ENCODE results near the gene VWA3A.
A peak's percentile ranks its signal among the peaks of the same experiment; 100 is the strongest.
"Not testable (repeated sequence)": the region's sequence is repeated elsewhere in the genome, so short reads cannot be mapped to it uniquely, and the experiment has no call there.

Gene VWA3A

DNA sequence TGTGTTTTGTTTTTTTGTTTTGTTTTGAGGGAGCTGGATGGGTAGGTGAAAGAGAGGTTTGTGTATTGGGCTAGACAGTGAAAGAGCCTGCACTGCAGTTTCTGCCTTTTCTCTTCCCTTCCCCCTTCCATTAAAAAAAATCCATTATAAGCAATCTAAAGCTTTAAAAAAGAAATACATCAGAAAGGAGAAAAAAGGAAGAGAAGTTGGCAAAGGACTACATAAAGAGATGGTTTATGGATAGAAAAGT lies 103.0 kb downstream of the VWA3A start:
- TF ChIP-seq CTCF (IDR thresholded peaks at IDR 0.05; ENCODE audit: low read length) (no peak), EZH2 (optimal IDR thresholded peaks at IDR 0.05; ENCODE audit: low read depth, low read length) (no peak), EZH2phosphoT487 (IDR thresholded peaks at IDR 0.05; ENCODE audit: low read length) (no peak)
- Histone ChIP-seq H3K9me2 (replicated peaks; ENCODE audit: insufficient read depth, low read length) (no peaks in the 10 kb centered on the region), H2AFZ (ENCODE audit: low read length) (no peak overlapping the region), H3K9me3 (replicated peaks; ENCODE audit: insufficient read depth, low read length) (no peaks in the 10 kb centered on the region), H3K4me1 (ENCODE audit: low read length) (peaks cover 42% of the 10 kb centered on the region), H3F3A (ENCODE audit: insufficient read depth, low read length) (peaks cover 56% of the 10 kb centered on the region), H3K9ac (ENCODE audit: low read length) (no peak overlapping the region; the same call in 1 of the 2 replicates), H3K79me2 (ENCODE audit: low read length) (no peaks in the 10 kb centered on the region), H3K27me3 (replicated peaks; ENCODE audit: insufficient read depth, low read length) (no peaks in the 10 kb centered on the region), H4K20me1 (ENCODE audit: insufficient read depth, low read length) (no peaks in the 10 kb centered on the region), H3K27ac (ENCODE audit: low read length) (peak overlapping the region; percentile 41; the same call in 1 of the 2 replicates), H3K4me3 (ENCODE audit: low read length) (no peak overlapping the region), H3K36me3 (replicated peaks; ENCODE audit: insufficient read depth, low read length) (no peaks in the 10 kb centered on the region), H3K4me2 (ENCODE audit: low read depth, low read length) (peak overlapping the region; percentile 18)
- DNase-seq, result no peak

DNA sequence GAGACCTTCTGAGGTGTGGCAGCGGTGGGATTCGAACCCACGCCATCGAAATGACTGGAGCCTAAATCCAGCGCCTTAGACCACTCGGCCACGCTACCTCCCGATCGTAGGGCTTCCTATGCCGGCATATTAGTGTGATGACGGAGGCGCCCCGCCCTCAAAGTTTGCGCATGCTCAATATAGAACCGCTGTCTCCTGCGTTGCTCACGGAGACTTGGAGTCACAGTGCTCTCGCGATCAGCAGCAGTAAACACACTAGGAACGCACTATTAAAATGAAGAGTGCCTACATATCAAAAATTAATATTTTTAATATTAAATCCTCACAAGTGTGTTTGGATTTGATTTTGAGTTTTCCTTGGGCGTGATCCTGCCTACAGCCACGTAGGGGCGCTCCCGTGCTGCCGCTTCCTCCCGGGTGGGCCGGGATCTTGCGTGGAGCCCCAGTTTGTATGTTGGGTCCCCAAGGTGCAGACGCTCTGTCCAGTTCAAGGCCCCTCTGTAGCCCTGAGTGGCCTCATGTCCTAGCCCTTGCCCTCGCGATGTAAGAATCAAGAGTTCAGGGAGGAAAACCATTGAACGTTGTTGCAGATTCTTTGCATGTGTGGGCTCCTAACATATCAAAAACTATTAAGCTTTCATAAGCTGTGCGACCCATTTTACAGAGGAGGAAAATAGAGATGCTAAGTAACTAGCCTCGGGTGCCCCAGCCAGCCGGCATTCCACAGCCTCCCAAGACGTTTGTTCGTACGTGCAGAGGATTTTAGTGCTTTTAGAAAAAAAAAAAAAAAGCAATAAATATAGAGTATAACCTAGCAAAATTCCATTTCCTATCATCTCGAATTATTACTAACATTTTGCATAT lies 103.6 kb downstream of the VWA3A start:
- Histone ChIP-seq H3K9me3 (replicated peaks; ENCODE audit: insufficient read depth, low read length) (no peaks in the 10 kb centered on the region), H3K9ac (ENCODE audit: low read length) (peak overlapping the region; percentile 56), H3K36me3 (replicated peaks; ENCODE audit: insufficient read depth, low read length) (no peaks in the 10 kb centered on the region), H3K4me2 (ENCODE audit: low read depth, low read length) (peak overlapping the region; percentile 56), H3K9me2 (replicated peaks; ENCODE audit: insufficient read depth, low read length) (no peaks in the 10 kb centered on the region), H3K27ac (ENCODE audit: low read length) (peak overlapping the region; percentile 41; the same call in 1 of the 2 replicates), H2AFZ (ENCODE audit: low read length) (peak overlapping the region; percentile 68), H3K27me3 (replicated peaks; ENCODE audit: insufficient read depth, low read length) (no peaks in the 10 kb centered on the region), H3K79me2 (ENCODE audit: low read length) (no peaks in the 10 kb centered on the region), H4K20me1 (ENCODE audit: insufficient read depth, low read length) (no peaks in the 10 kb centered on the region), H3F3A (ENCODE audit: insufficient read depth, low read length) (peaks cover 59% of the 10 kb centered on the region), H3K4me1 (ENCODE audit: low read length) (peaks cover 45% of the 10 kb centered on the region), H3K4me3 (ENCODE audit: low read length) (peak overlapping the region; percentile 62)
- TF ChIP-seq EZH2phosphoT487 (IDR thresholded peaks at IDR 0.05; ENCODE audit: low read length) (no peak), CTCF (IDR thresholded peaks at IDR 0.05; ENCODE audit: low read length) (peak; percentile 80), EZH2 (optimal IDR thresholded peaks at IDR 0.05; ENCODE audit: low read depth, low read length) (no peak)
- DNase-seq, result peak; percentile 90

- H3K27me3 ChIP-seq (replicated peaks; ENCODE audit: insufficient read depth, low read length); H4K20me1 ChIP-seq (ENCODE audit: insufficient read depth, low read length); H3K36me3 ChIP-seq (replicated peaks; ENCODE audit: insufficient read depth, low read length); H3K4me3 ChIP-seq (ENCODE audit: low read length); H3K9ac ChIP-seq (ENCODE audit: low read length); DNase-seq; H3K27ac ChIP-seq (ENCODE audit: low read length); H3K79me2 ChIP-seq (ENCODE audit: low read length); H2AFZ ChIP-seq (ENCODE audit: low read length); H3K9me2 ChIP-seq (replicated peaks; ENCODE audit: insufficient read depth, low read length); H3K9me3 ChIP-seq (replicated peaks; ENCODE audit: insufficient read depth, low read length): not testable (repeated sequence)
- H3F3A ChIP-seq (ENCODE audit: insufficient read depth, low read length), result peaks cover 61% of the 10 kb centered on the region
- peaks cover 50% of the 10 kb centered on the region for H3K4me1 ChIP-seq (ENCODE audit: low read length)
- H3K4me2 ChIP-seq (ENCODE audit: low read depth, low read length), result peak overlapping the region; percentile 56; the same call in 1 of the 2 replicates
Measured at GRCh38 chr16:22196559-22197168, 104.3 kb downstream of the VWA3A start.

Measured in MM.1S (cell line).